Activated naive CD4-positive, alpha-beta T cell treated with anti-CD3 and anti-CD28 coated beads, Interleukin-2, amount 50 U/mL, for 72 hours (primary cell): ENCODE results near the gene DMXL2. TPM values are rescaled to one million over a fixed set of nuclear protein-coding genes. Genes with fewer than 3 reads are reported as not detected.
"Not testable (repeated sequence)": the region's sequence is repeated elsewhere in the genome, so short reads cannot be mapped to it uniquely, and the experiment has no call there.

Experiments
- ATAC-seq, 2 donors: fragments of 150-1000 bp; cut with Tn5 transposase; 2 replicates each; pipeline ENCODE4 v1.10.0; 2021; ENCODE audit warnings: mild to moderate bottlenecking in 2 of 2, moderate library complexity in 2 of 2
- DNase-seq, 2 donors: peaks; one replicate each; pipeline ENCODE4 v3.0.0; 2021 to 2022; ENCODE audit warnings: low spot score in 2 of 2
- H3K27ac Mint-ChIP-seq, 2 donors: one replicate each; pipeline ENCODE4 v1.8.0; 2022; ENCODE audit warnings: mild to moderate bottlenecking in 2 of 2, mixed read lengths in 2 of 2
- H3K36me3 Mint-ChIP-seq, 2 donors: one replicate each; pipeline ENCODE4 v1.8.0; 2022; ENCODE audit warnings: mixed read lengths in 2 of 2
- H3K9me3 Mint-ChIP-seq, 2 donors: one replicate each; pipeline ENCODE4 v1.8.0; 2022; ENCODE audit warnings: mixed read lengths in 2 of 2
- total RNA-seq, 2 donors: library from RNA; stranded (reverse); gene quantifications; one replicate each; pipeline ENCODE4 v1.2.3, GENCODE V29; 2022

Gene DMXL2
- total RNA-seq, 2 donors from 2014 or later, result 2.3 to 15.6 TPM

GRCh38 chr15:51634591-51635198, 12.1 kb upstream of the DMXL2 start:
- H3K36me3 Mint-ChIP-seq, result no peaks in the 10 kb centered on the region
- no peak overlapping the region for H3K27ac Mint-ChIP-seq
- ATAC-seq (peak; percentile 79 to 93), DNase-seq (peak in 1 of 2 donors; percentile 10)
- H3K9me3 Mint-ChIP-seq, result peaks cover 0 to 3% of the 10 kb centered on the region in 2 donors

- peaks cover 0 to under 1% of the 10 kb centered on the region in 2 donors for H3K9me3 Mint-ChIP-seq
- DNase-seq, result no peak
These were observed 7.0 kb upstream of the DMXL2 start for GRCh38 chr15:51629612-51630011.

GRCh38 chr15:51625236-51625635, 2.7 kb upstream of the DMXL2 start:
- DNase-seq, result no peak
- Mint-ChIP-seq H3K9me3 (peaks cover 0 to 5% of the 10 kb centered on the region in 2 donors), H3K36me3 (no peaks in the 10 kb centered on the region), H3K27ac (no peak overlapping the region)
- no peak for ATAC-seq

More at GRCh38 chr15:51629612-51630011, 7.0 kb upstream of the DMXL2 start:
- no peak for ATAC-seq
- Mint-ChIP-seq H3K27ac (peak overlapping the region in 1 of 2 donors; percentile 8), H3K36me3 (no peaks in the 10 kb centered on the region)

- Mint-ChIP-seq H3K9me3 (peaks cover 0 to 5% of the 10 kb centered on the region in 2 donors), H3K36me3 (no peaks in the 10 kb centered on the region), H3K27ac (no peak overlapping the region)
- ATAC-seq (no peak), DNase-seq (no peak)
These were observed 1.5 kb upstream of the DMXL2 start for GRCh38 chr15:51624022-51624421.

GRCh38 chr15:51623386-51623938, 891 bp upstream of the DMXL2 start:
- Mint-ChIP-seq H3K9me3 (peaks cover 0 to 5% of the 10 kb centered on the region in 2 donors), H3K27ac (peak overlapping the region in 1 of 2 donors; percentile 86), H3K36me3 (no peaks in the 10 kb centered on the region)
- ATAC-seq (no peak), DNase-seq (no peak)

GRCh38 chr15:51621936-51622603, 501 bp downstream of the DMXL2 start:
- peak; percentile 70 to 85 for ATAC-seq
- Mint-ChIP-seq H3K9me3 (peaks cover 0 to 5% of the 10 kb centered on the region in 2 donors), H3K36me3 (no peaks in the 10 kb centered on the region), H3K27ac (peak overlapping the region in 1 of 2 donors; percentile 86)
- DNase-seq, result peak; percentile 34 to 80

GRCh38 chr15:51621155-51621765, 1.3 kb downstream of the DMXL2 start:
- no peak for DNase-seq
- Mint-ChIP-seq H3K27ac (peak overlapping the region in 1 of 2 donors; percentile 86), H3K9me3 (peaks cover 0 to 5% of the 10 kb centered on the region in 2 donors), H3K36me3 (no peaks in the 10 kb centered on the region)
- ATAC-seq, result no peak

GRCh38 chr15:51620641-51621040, 1.9 kb downstream of the DMXL2 start:
- Mint-ChIP-seq H3K9me3 (peaks cover 0 to 5% of the 10 kb centered on the region in 2 donors), H3K27ac (no peak overlapping the region), H3K36me3 (no peaks in the 10 kb centered on the region)
- no peak for ATAC-seq
- DNase-seq, result no peak

- ATAC-seq (no peak), DNase-seq (no peak)
- peaks cover 0 to 5% of the 10 kb centered on the region in 2 donors for H3K9me3 Mint-ChIP-seq
- no peak overlapping the region for H3K27ac Mint-ChIP-seq
- no peaks in the 10 kb centered on the region for H3K36me3 Mint-ChIP-seq
These were observed 2.4 kb downstream of the DMXL2 start for GRCh38 chr15:51620122-51620521.

- no peak overlapping the region for H3K27ac Mint-ChIP-seq
- DNase-seq (no peak), ATAC-seq (no peak)
- H3K9me3 Mint-ChIP-seq, result peaks cover 0 to 3% of the 10 kb centered on the region in 2 donors
- no peaks in the 10 kb centered on the region for H3K36me3 Mint-ChIP-seq
These were observed 3.1 kb downstream of the DMXL2 start for GRCh38 chr15:51619331-51620035.

GRCh38 chr15:51617886-51618285, 4.7 kb downstream of the DMXL2 start:
- no peak overlapping the region for H3K27ac Mint-ChIP-seq
- DNase-seq, result no peak
- ATAC-seq, result no peak
- no peaks in the 10 kb centered on the region for H3K36me3 Mint-ChIP-seq
- H3K9me3 Mint-ChIP-seq, result no peaks in the 10 kb centered on the region

GRCh38 chr15:51613951-51614350, 8.6 kb downstream of the DMXL2 start:
- Mint-ChIP-seq H3K9me3 (no peaks in the 10 kb centered on the region), H3K36me3 (peaks cover 0 to 10% of the 10 kb centered on the region in 2 donors), H3K27ac (no peak overlapping the region)
- ATAC-seq (no peak), DNase-seq (no peak)

GRCh38 chr15:51612669-51613068, 9.9 kb downstream of the DMXL2 start:
- not testable (repeated sequence) for H3K27ac Mint-ChIP-seq, DNase-seq, ATAC-seq, H3K9me3 Mint-ChIP-seq
- H3K36me3 Mint-ChIP-seq, result peaks cover 0 to 10% of the 10 kb centered on the region in 2 donors

GRCh38 chr15:51603462-51603948, 19.1 kb downstream of the DMXL2 start:
- not testable (repeated sequence) for H3K27ac Mint-ChIP-seq, H3K36me3 Mint-ChIP-seq, ATAC-seq, H3K9me3 Mint-ChIP-seq, DNase-seq

GRCh38 chr15:51603002-51603401, 19.6 kb downstream of the DMXL2 start:
- no peak for DNase-seq
- no peak overlapping the region for H3K27ac Mint-ChIP-seq
- no peaks in the 10 kb centered on the region for H3K9me3 Mint-ChIP-seq
- ATAC-seq, result no peak
- peaks cover 0 to 9% of the 10 kb centered on the region in 2 donors for H3K36me3 Mint-ChIP-seq

GRCh38 chr15:51602484-51602883, 20.1 kb downstream of the DMXL2 start:
- Mint-ChIP-seq H3K36me3 (peaks cover 0 to 9% of the 10 kb centered on the region in 2 donors), H3K9me3 (no peaks in the 10 kb centered on the region), H3K27ac (no peak overlapping the region)
- DNase-seq (no peak), ATAC-seq (no peak)
